ENCODE data around the gene SDS. TPM values are rescaled to one million over a fixed set of nuclear protein-coding genes. Genes with fewer than 3 reads are reported as not detected.
A peak's percentile ranks its signal among the peaks of the same experiment; 100 is the strongest.

SDS gene
- total RNA-seq, 1 donor from 2014 or later, result 680 TPM

DNA sequence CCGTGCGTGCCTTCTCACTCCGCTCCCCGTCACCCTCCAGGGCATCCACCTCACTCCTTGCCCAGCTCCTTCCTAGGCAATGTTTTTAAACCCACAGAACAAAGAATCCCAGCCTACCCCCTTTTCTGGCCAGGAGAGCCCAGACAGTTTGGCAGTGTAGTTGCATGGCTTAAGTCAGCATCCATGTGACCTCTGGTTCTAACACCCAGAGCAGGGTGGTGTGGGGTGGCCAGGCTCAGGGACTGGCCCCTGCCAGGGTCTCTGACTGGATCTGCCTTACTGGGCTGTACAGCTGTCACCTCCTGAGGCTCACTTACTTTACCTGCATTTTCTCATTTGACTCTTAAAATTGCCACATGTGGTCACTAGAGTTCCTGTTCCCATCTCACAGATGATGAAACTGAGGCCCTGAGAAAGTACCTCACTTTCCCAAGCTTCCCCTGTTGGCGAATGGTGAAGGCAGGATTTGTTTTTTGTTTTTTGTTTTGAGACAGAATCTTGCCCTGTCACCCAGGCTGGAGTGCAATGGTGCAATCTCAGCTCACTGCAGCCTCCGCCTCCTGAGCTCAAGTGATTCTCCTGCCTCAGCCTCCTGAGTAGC lies 18.3 kb downstream of the SDS start:
- DNase-seq (ENCODE audit: low spot score) (no peak), ATAC-seq (no peak)

- ATAC-seq (no peak), DNase-seq (ENCODE audit: low spot score) (no peak)
These were observed 18.9 kb downstream of the SDS start for GRCh38 chr12:113384778-113385177.

DNA sequence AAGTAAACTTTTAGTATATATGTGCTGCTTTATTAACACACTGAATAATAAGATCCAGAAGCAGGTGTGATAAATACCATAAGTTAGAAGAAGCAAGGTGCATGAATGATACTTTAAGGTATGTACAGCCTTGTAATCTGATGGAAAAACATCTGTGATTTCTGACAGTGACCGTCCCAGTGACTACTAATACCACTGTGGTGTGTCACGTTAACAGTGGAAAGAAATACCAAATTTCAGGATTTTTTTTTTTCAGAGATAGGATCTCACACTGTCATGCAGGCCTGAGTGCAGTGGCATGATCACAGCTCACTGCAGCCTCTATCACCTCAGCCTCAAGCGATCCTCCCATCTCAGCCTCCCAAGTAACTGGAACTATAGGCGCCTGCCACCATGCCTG lies 21.5 kb downstream of the SDS start:
- no peak for ATAC-seq

DNA sequence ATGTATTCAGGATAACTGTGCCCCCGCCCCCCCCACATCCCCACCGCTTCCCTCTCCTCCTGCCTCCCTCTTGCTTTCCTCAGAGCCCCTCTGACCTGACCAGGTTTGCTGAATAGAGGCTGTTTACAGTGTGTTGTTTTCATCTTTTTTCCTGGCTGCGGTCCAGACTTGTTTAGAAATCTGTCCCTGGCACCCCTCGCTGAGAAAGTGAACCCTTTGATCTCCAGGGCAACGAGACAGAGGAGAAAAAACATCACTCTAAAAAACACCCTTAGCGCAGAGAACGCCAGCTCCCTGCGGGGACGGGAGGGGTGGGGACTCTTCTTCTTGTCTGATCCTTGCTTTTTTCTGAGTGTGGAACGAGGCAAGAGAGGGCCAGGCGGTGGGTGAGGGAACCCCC lies 22.5 kb downstream of the SDS start:
- ATAC-seq, result no peak
- DNase-seq (ENCODE audit: low spot score), result no peak

More for the DNA sequence above, 21.5 kb downstream of the SDS start:
- no peak for DNase-seq (ENCODE audit: low spot score)

GRCh38 chr12:113378291-113378690 lies 25.4 kb downstream of the SDS start:
- DNase-seq (ENCODE audit: low spot score) (no peak), ATAC-seq (no peak)

- no peak for ATAC-seq
- no peak for DNase-seq (ENCODE audit: low spot score)
These were observed 28.8 kb downstream of the SDS start for GRCh38 chr12:113374823-113375428.

DNA sequence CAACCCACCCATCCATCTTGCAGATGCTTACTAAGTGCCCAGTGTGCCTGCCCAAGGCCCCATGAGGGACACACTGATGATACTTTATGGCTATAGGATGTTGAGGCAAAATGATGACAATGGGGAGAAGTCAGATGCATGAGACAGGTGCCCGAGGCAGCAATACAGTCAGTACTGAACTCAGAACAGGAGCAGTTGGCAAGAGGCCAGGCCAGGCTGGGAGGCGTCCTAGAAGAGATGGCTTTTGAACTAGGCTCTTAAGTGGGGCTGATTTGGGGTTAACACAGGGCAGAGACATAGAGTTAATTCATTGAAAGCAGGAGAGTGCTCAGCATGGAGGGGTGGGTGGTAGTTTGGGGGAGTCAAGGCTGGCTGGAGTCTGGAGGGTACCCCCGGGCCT lies 29.7 kb downstream of the SDS start:
- ATAC-seq, result no peak
- no peak for DNase-seq (ENCODE audit: low spot score)

- DNase-seq (ENCODE audit: low spot score) (no peak), ATAC-seq (no peak)
These were observed 30.2 kb downstream of the SDS start for GRCh38 chr12:113373440-113373839.

GRCh38 chr12:113372371-113372770 lies 31.3 kb downstream of the SDS start:
- DNase-seq (ENCODE audit: low spot score) (no peak), ATAC-seq (no peak)

GRCh38 chr12:113371808-113372207 lies 31.9 kb downstream of the SDS start:
- ATAC-seq (no peak), DNase-seq (ENCODE audit: low spot score) (no peak)

DNA sequence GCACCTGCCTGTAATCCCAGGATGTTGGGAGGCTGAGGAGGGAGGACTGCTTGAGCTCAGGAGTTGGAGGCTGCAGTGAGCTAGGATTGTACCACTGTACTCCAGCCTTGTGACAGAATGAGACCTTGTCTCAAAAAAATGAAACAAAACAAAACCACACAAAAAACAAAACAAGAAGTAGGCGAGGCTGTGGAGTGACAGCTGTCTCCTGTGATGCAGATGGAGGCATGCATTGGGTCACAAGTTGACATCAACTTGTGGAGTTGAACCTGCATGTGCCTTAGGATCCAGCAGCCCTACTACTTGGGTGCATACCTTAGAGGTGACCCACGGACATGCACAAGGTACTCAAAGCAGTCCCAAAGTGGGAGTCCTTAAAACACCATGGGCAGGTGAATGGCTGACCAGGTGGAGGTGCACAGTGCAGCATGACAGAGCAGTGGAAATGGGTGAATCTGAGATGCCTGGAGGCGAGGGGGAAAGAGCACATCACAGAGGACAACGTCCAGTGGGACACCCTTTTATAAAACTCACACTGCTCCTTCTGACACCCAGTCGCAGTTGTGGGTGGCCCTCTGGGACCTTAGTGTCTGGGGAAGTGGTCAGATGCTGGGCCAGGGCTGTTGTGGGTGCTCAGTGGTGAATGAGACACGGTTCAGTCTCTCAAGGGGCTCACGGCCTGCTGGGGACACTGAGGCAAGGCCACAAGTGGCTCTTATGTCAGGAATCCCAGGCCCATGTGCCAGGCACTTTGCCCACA lies 32.6 kb downstream of the SDS start:
- no peak for DNase-seq (ENCODE audit: low spot score)
- no peak for ATAC-seq

DNA sequence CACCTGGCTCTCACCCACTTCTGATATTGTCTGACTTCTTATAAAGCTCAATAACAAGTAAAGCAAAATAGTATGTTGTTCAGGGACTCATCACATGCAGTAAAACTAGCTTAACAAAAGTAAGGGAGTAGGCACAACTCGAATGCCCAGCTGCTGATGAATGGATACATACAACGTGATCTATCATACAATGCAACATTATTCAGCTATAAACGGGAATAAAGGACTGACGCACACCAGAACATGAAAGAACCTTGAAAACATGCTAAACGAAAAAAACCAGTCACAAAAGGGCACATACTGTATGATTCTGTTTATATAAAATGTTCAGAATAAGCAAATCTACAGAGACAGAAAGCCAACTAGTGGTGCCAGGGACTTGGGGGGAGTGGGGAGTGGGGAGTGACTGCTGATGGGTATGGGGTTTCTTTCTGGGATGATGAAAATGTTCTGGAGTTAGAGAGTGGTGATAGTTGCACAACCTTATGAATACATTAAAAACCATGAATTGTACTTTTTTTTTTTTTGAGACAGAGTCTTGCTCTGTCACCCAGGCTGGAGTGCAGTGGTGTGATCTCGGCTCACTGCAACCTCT lies 34.2 kb downstream of the SDS start:
- ATAC-seq, result no peak
- no peak for DNase-seq (ENCODE audit: low spot score)

- DNase-seq (ENCODE audit: low spot score) (no peak), ATAC-seq (no peak)
These were observed 35.4 kb downstream of the SDS start for GRCh38 chr12:113368331-113368730.

DNA sequence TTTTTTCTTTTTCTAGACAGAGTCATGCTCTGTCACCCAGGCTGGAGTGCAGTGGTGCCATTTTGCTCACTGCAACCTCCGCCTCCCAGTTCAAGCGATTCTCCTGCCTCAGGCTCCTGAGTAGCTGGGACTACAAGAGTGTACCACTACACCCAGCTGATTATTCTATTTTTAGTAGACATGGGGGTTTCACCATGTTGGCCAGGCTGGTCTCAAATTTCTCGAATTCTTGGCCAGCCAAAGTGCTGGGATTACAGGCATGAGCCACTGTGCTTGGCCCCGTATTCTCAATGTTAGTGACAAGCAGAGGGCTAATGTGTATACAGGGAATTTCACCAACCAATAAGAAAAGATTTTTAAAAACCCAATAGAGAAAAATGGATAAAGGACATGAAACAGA lies 36.9 kb downstream of the SDS start:
- DNase-seq (ENCODE audit: low spot score), result no peak
- no peak for ATAC-seq

- no peak for DNase-seq (ENCODE audit: low spot score)
- ATAC-seq, result no peak
These were observed 37.9 kb downstream of the SDS start for GRCh38 chr12:113365639-113366395.

DNA sequence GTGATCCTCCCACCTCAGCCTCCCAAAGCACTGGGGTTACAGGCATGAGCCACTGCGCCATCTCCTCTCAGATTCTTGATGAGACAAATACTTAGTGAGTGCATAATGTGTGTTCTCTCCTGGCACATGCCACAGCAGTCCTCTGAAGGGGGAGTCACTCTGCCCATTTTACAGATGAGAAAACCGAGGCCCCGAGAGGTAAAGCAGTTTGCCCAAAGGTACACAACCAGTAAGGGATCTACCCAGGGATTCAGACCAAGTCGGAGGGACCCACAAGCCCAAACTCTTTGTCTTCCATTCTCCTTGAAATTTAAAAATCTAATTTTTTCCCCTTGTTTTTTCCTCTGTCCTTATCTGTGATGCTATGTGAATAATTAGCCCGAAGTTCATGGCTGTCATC lies 39.0 kb downstream of the SDS start:
- no peak for ATAC-seq
- no peak for DNase-seq (ENCODE audit: low spot score)

GRCh38 chr12:113361574-113362370 lies 41.9 kb downstream of the SDS start:
- no peak for DNase-seq (ENCODE audit: low spot score)
- no peak for ATAC-seq

DNA sequence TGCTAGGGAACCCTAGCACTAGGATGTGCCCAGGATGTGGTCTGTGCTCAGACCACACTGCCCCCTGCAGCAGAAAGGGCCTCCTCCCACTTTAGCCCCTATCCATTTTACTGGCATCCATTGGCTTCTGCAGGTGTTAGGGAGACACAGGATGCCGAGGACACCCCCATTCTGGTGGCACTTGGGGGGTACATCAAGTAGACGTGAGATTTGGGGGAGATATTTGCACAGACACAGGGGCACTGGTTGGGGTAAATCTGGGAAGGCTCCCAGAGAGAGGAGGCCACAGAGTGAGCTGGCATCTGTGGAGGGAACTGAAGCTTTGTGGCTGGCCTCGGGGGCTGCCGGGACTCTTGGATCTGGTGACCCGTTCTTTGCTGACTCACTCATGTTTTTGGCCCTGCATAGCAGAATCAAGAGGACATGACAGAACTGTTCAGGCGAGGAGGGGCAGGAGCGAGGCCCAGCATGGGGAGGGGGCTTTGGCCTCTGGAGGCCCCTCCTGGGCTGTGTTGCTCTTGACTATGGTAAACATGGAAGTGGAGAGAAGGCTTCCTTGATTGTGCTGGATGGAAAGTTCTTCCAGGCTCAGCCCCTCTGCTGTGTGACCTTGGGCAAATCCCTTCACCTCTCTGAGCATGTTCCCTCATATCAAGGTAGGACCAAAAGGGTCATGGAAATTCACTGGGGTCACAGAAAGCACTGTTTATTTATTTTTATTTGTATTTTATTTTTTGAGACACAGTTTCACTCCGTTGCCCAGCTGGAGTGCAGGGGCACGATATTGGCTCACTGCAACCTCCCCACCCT lies 43.5 kb downstream of the SDS start:
- ATAC-seq, result no peak

GRCh38 chr12:113359133-113359938 lies 44.4 kb downstream of the SDS start:
- DNase-seq (ENCODE audit: low spot score) (peak; percentile 52), ATAC-seq (peak; percentile 16)

More for the DNA sequence above, 43.5 kb downstream of the SDS start:
- DNase-seq (ENCODE audit: low spot score), result no peak
